ENCODE measurements around the gene KRT13.

The KRT13 gene

GRCh38 chr17:41500131-41500911, 5.1 kb downstream of the KRT13 start:
- Histone ChIP-seq H3K4me1 (ENCODE audit: control insufficient read depth in 1 of 2, insufficient read depth in 1 of 2, low read depth in 1 of 2, low read length in 1 of 2) (peaks cover 57 to 62% of the 10 kb centered on the region in 2 experiments), H3K4me3 (ENCODE audit: low read depth in 1 of 2, low read length in 1 of 2) (peak overlapping the region; percentile 48 to 55), H3K9me3 (no peaks in the 10 kb centered on the region), H3K27ac (peak overlapping the region; percentile 100), H3K27me3 (no peaks in the 10 kb centered on the region), H3K36me3 (no peaks in the 10 kb centered on the region)
- TF ChIP-seq CTCF (IDR thresholded peaks at IDR 0.05), result no peak

- Histone ChIP-seq H3K27ac (peak overlapping the region; percentile 100), H3K27me3 (no peaks in the 10 kb centered on the region), H3K36me3 (no peaks in the 10 kb centered on the region), H3K4me3 (ENCODE audit: low read depth in 1 of 2, low read length in 1 of 2) (peak overlapping the region; percentile 48 to 55), H3K4me1 (ENCODE audit: control insufficient read depth in 1 of 2, insufficient read depth in 1 of 2, low read depth in 1 of 2, low read length in 1 of 2) (peaks cover 57 to 62% of the 10 kb centered on the region in 2 experiments), H3K9me3 (no peaks in the 10 kb centered on the region)
- TF ChIP-seq CTCF (IDR thresholded peaks at IDR 0.05), result no peak
Measured at GRCh38 chr17:41499714-41500113, 5.7 kb downstream of the KRT13 start.

DNA sequence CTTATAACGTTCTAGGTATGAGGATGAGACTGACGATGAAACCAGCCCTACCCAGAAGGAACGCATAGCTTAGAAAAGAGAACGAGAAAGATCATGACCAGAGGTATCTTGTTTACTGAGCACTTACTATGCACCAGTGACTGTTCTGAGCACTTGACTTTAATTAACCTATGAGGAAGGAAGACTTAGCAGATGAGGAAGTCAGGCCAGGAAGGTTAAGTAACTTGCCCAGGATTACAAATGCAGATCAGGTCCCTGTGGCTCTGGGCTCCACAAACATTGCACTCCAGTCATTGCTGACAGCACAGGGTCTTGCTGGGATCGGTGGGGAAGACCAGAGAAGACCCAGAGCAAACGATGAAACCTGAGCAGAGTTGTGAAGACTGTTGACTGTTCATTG, 7.1 kb downstream of the KRT13 start:
- Histone ChIP-seq H3K36me3 (no peaks in the 10 kb centered on the region), H3K4me3 (ENCODE audit: low read depth in 1 of 2, low read length in 1 of 2) (peak overlapping the region; percentile 55), H3K4me1 (ENCODE audit: control insufficient read depth in 1 of 2, insufficient read depth in 1 of 2, low read depth in 1 of 2, low read length in 1 of 2) (peaks cover 57 to 62% of the 10 kb centered on the region in 2 experiments), H3K27ac (peak overlapping the region; percentile 100), H3K9me3 (no peaks in the 10 kb centered on the region), H3K27me3 (no peaks in the 10 kb centered on the region)
- peak; percentile 28 for TF ChIP-seq CTCF (IDR thresholded peaks at IDR 0.05)

DNA sequence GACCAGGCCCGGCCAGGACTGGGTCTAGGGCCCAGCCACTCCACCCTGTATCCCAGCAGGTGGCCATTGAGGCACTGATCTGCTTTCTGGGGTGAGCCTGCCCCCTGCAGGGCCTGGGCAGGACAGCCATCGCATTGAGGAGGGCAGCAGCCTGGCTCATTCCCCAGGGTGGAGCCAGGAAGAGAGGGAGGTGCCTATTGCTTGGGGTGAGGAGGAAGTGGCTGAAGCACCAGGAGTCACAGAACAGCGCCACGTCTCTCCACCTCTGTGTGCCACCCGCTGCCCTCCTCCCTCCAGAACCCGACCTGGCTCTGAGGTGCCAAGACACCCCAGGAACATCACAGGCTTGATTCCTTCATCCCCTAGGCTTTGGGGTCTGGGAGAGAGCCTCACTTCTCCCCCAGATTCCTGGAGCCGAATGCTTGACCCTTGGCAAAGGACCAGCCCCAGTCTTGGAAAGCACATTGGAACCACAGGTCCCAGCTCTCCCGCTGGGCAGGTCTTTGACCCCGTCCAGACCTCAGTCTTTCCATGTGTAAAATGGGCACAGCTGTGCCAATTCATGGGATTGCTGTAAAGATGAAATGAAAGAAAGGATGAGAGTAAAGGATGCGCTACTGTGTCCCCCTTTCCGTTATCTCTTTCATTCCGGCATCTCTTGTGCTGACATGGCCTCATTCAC, 8.5 kb downstream of the KRT13 start:
- H3K27me3 ChIP-seq, result no peaks in the 10 kb centered on the region

GRCh38 chr17:41494524-41494923, 10.9 kb downstream of the KRT13 start:
- Histone ChIP-seq H3K9me3 (no peaks in the 10 kb centered on the region), H3K27me3 (no peaks in the 10 kb centered on the region), H3K36me3 (no peaks in the 10 kb centered on the region), H3K4me3 (ENCODE audit: low read depth in 1 of 2, low read length in 1 of 2) (no peak overlapping the region), H3K4me1 (ENCODE audit: control insufficient read depth in 1 of 2, insufficient read depth in 1 of 2, low read depth in 1 of 2, low read length in 1 of 2) (peaks cover 34 to 47% of the 10 kb centered on the region in 2 experiments), H3K27ac (no peak overlapping the region)
- no peak for TF ChIP-seq CTCF (IDR thresholded peaks at IDR 0.05)

More for the DNA sequence above, 8.5 kb downstream of the KRT13 start:
- TF ChIP-seq CTCF (IDR thresholded peaks at IDR 0.05), result peak; percentile 95
- peaks cover 57 to 60% of the 10 kb centered on the region in 2 experiments for H3K4me1 ChIP-seq (ENCODE audit: control insufficient read depth in 1 of 2, insufficient read depth in 1 of 2, low read depth in 1 of 2, low read length in 1 of 2)
- no peaks in the 10 kb centered on the region for H3K36me3 ChIP-seq
- H3K27ac ChIP-seq, result peak overlapping the region; percentile 100
- peak overlapping the region; percentile 55 for H3K4me3 ChIP-seq (ENCODE audit: low read depth in 1 of 2, low read length in 1 of 2)
- no peaks in the 10 kb centered on the region for H3K9me3 ChIP-seq

Data from neutrophil (primary cell).